GM23248 (cell line): ENCODE data around the gene SEMA4D. TPM values are rescaled to one million over a fixed set of nuclear protein-coding genes. Genes with fewer than 3 reads are reported as not detected.
A peak's percentile ranks its signal among the peaks of the same experiment; 100 is the strongest.

Experiments used
- DNase-seq: peaks from one replicate; pipeline ENCODE4 v3.0.0-alpha.2; 2015
- H2AFZ ChIP-seq: fragments of 200-600 bp; sonication (generic); 2 replicates; pipeline ENCODE4 v1.6.1; 2016; ENCODE audit warnings: antibody characterized with exemption
- H3F3A ChIP-seq: fragments of 200-600 bp; sonication (generic); 2 replicates; pipeline ENCODE4 v1.6.1; 2016; ENCODE audit warnings: mild to moderate bottlenecking, antibody characterized with exemption, mixed run types; ENCODE audit not compliant: insufficient read depth
- H3K27ac ChIP-seq: fragments of 200-600 bp; sonication (generic); 2 replicates; pipeline ENCODE4 v1.5.1; 2016; ENCODE audit warnings: mild to moderate bottlenecking
- H3K27me3 ChIP-seq: fragments of 200-600 bp; sonication (generic); replicated peaks from 2 replicates; pipeline ENCODE4 v1.6.1; 2016; ENCODE audit warnings: mild to moderate bottlenecking; ENCODE audit not compliant: insufficient read depth
- H3K36me3 ChIP-seq: fragments of 200-600 bp; sonication (generic); 2 replicates; pipeline ENCODE4 v1.6.1; 2016; ENCODE audit warnings: low read depth, mild to moderate bottlenecking
- H3K4me1 ChIP-seq: fragments of 200-600 bp; sonication (generic); 2 replicates; pipeline ENCODE4 v1.6.1; 2016; ENCODE audit warnings: mild to moderate bottlenecking; ENCODE audit not compliant: insufficient read depth
- H3K4me2 ChIP-seq: fragments of 200-600 bp; sonication (generic); one replicate; pipeline ENCODE4 v1.6.1; 2016; ENCODE audit warnings: mild to moderate bottlenecking; ENCODE audit not compliant: unreplicated experiment
- H3K4me3 ChIP-seq: fragments of 200-600 bp; sonication (generic); 2 replicates; pipeline ENCODE4 v1.5.1; 2016; ENCODE audit warnings: mild to moderate bottlenecking
- H3K79me2 ChIP-seq: fragments of 200-600 bp; sonication (generic); 2 replicates; pipeline ENCODE4 v1.6.1; 2016; ENCODE audit warnings: mild to moderate bottlenecking; ENCODE audit not compliant: insufficient read depth
- H3K9ac ChIP-seq: fragments of 200-600 bp; sonication (generic); 2 replicates; pipeline ENCODE4 v1.6.1; 2016; ENCODE audit warnings: mild to moderate bottlenecking
- H3K9me2 ChIP-seq: fragments of 200-600 bp; sonication (generic); 2 replicates; pipeline ENCODE4 v1.6.1; 2016; ENCODE audit warnings: mixed run types, mild to moderate bottlenecking, moderate library complexity; ENCODE audit not compliant: insufficient read depth
- H3K9me3 ChIP-seq: fragments of 200-600 bp; sonication (generic); one replicate; pipeline ENCODE4 v1.6.1; 2017; ENCODE audit warnings: low read depth
- H4K20me1 ChIP-seq: fragments of 200-600 bp; sonication (generic); 2 replicates; pipeline ENCODE4 v1.6.0; 2016; ENCODE audit not compliant: insufficient read depth
- EZH2 ChIP-seq: fragments of 200-600 bp; sonication (generic); IDR thresholded peaks from 2 replicates; pipeline ENCODE4 v1.6.1; 2018; ENCODE audit warnings: antibody characterized with exemption, mild to moderate bottlenecking; ENCODE audit not compliant: insufficient read depth, poor library complexity, severe bottlenecking
- EZH2phosphoT487 ChIP-seq: fragments of 200-600 bp; sonication (generic); IDR thresholded peaks from 2 replicates; pipeline ENCODE4 v1.6.1; 2018; ENCODE audit warnings: antibody characterized with exemption, moderate library complexity, mild to moderate bottlenecking, low read depth; ENCODE audit not compliant: insufficient read depth
- WGBS, 2 experiments: methylation state at CpG; one replicate each; pipeline ENCODE4 v1.1.6; 2015 to 2017; ENCODE audit warnings: low lambda C conversion rate in 2 of 2, low coverage in 1 of 2; ENCODE audit errors: missing lambda C conversion rate in 2 of 2; 5-methylcytosine and 5-hydroxymethylcytosine counted together
- in situ Hi-C: fragments of 300-500 bp; cut with MboI; formaldehyde crosslinking; loops from 2 replicates; pipeline ENCODE4 v1.15.0; 2020
- polyA plus RNA-seq: library from polyadenylated mRNA; unstranded; fragments of >200 nt; fragmentation: Nextera tagmentation; extraction: Ambion mirVana; gene quantifications from 2 replicates; pipeline ENCODE4 v1.2.1, GENCODE V29; 2016
- total RNA-seq: library from RNA; depleted of rRNA; stranded (reverse); fragments of >200 nt; shearing (Covaris generic); gene quantifications from 2 replicates; pipeline ENCODE4 v1.2.3, GENCODE V29; 2014

The SEMA4D gene
- total and polyA plus RNA-seq, 2 experiments from 2014 or later: 0.11 TPM

DNA sequence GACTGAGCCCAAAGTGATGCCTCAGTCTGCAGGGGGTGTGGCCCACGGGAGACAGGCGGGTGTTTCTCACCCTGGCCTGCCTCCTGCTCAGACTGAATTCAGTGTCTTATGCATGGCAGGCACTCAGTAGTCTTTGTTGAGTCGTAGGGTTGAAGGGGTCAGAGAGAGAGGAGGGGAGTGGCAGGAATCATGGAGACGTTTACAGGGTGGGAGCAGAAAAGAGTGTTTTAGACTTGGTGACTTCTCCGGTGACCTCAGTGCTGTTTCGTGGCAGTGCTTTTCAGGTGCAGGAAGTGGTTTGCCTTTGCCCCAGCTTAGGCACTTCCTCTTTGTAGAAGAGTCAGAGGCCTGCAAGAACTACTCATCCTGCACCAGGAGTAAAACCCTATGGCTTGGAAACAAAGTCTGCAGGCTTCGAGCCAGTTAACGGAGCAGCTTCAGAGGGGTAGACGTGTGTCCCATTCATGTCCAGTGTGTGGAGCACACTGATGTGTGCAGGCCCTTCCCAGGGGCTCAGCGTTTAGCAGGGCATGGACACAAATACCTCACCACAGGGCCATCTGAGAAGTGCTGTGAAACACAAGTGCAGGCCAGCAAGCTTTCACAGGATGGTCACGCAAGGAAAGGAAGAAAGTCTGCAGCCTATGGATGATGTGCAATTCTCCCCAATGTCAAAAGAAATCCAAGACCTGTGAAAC is 24.5 kb upstream of the SEMA4D start:
- H4K20me1 ChIP-seq: no peaks in the 10 kb centered on the region
- no peaks in the 10 kb centered on the region for H3K36me3 ChIP-seq
- no peaks in the 10 kb centered on the region for H3K27me3 ChIP-seq
- no peak overlapping the region for H3K9ac ChIP-seq
- WGBS, 2 experiments: 54 to 55% methylated on average over 11 of the region's 11 CpGs
- no peaks in the 10 kb centered on the region for H3K4me1 ChIP-seq
- H3K4me3 ChIP-seq: no peak overlapping the region
- no peak overlapping the region for H3K27ac ChIP-seq
- no peak overlapping the region for H3K4me2 ChIP-seq
- DNase-seq: no peak
- no peaks in the 10 kb centered on the region for H3K9me3 ChIP-seq
- no peaks in the 10 kb centered on the region for H3K9me2 ChIP-seq
- no peaks in the 10 kb centered on the region for H3K79me2 ChIP-seq
- no peak overlapping the region for H2AFZ ChIP-seq
- H3F3A ChIP-seq: no peaks in the 10 kb centered on the region
- in situ Hi-C loops: no loop called here
- TF ChIP-seq EZH2phosphoT487 (no peak), EZH2 (no peak)

DNA sequence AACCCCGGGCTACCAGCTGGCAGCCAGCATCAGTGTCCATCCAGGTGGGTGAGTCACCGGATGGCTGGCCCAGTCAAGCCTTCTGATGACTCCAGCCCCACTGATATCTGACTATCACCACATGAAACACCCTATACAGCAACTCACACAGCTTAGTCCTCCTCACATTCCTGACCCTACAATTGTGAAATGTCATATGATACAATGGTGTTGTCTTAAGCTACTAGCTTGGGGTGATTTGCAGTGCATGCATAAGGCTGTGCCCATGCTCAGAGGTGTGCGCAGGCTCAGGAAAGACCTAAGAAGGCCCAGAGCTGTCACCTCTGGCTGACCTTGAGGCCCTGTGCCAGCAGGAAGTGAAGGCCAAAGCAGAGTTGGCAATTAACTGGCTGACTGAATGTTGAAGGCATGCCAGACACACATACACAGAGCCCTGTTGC is 21.5 kb upstream of the SEMA4D start:
- Histone ChIP-seq H3K9me3 (no peaks in the 10 kb centered on the region), H3K9ac (no peak overlapping the region), H3K27ac (no peak overlapping the region), H3K9me2 (no peaks in the 10 kb centered on the region), H3K27me3 (no peaks in the 10 kb centered on the region), H3K4me1 (no peaks in the 10 kb centered on the region), H3K4me2 (no peak overlapping the region), H2AFZ (no peak overlapping the region), H3K4me3 (no peak overlapping the region), H4K20me1 (no peaks in the 10 kb centered on the region), H3K79me2 (no peaks in the 10 kb centered on the region), H3K36me3 (no peaks in the 10 kb centered on the region), H3F3A (no peaks in the 10 kb centered on the region)
- TF ChIP-seq EZH2: no peak
- no peak for TF ChIP-seq EZH2phosphoT487
- in situ Hi-C loops: no loop called here
- DNase-seq: peak; percentile 21
- 66 to 73% methylated on average over 3 of the region's 3 CpGs for WGBS, 2 experiments

DNA sequence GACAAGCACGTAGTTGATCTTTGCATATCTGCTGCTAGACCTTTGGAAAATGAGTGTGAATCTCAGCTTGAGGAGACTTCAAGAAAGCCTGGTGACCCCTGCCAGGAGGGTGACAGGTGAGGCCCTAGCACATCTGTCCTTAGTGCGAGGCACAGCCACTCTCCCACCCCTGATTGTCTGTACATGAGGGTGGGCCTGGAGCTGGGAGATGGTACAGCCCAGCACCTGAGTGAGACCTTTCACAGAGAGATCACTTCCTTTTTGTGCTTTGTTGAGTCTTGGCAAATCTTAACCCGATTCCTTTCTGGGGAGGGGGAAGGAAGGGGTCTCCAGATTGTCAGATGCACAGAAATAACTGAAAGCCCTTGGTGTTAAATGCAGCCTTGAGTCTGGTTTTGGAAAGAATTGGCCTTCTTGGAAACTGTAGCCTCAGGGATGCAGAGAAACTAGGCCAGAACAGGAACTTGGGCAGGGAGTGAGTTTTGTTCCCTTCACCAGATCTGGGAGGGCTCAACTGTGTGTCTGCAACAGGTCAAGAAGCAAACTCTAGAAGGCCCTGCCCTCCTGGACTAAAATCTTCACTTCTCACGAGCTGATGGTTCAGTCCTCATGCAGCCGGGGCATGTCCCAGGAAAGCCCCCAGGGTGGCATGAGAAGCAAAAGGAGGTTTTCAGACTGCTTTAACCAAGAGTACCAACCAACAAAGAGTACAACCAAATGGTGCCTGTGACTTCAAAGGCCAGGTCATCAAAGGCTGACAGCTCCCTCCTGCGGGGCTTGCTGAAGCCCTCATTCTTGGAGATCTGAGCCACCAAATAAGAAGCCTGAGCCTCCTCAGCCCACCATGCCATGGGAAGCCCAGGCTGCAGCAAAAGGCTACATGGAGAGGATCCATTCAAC is 20.8 kb upstream of the SEMA4D start:
- no peaks in the 10 kb centered on the region for H3K79me2 ChIP-seq
- H3K27ac ChIP-seq: no peak overlapping the region
- no peak overlapping the region for H3K4me2 ChIP-seq
- in situ Hi-C loops: no loop called here
- 87 to 90% methylated on average over 6 of the region's 6 CpGs for WGBS, 2 experiments
- H3K4me1 ChIP-seq: no peaks in the 10 kb centered on the region
- no peak overlapping the region for H2AFZ ChIP-seq
- H3K9me2 ChIP-seq: no peaks in the 10 kb centered on the region
- no peak overlapping the region for H3K9ac ChIP-seq
- H3K4me3 ChIP-seq: no peak overlapping the region
- no peaks in the 10 kb centered on the region for H3F3A ChIP-seq
- no peaks in the 10 kb centered on the region for H3K27me3 ChIP-seq
- no peaks in the 10 kb centered on the region for H3K9me3 ChIP-seq
- no peaks in the 10 kb centered on the region for H4K20me1 ChIP-seq
- no peak for TF ChIP-seq EZH2
- no peak for DNase-seq
- H3K36me3 ChIP-seq: no peaks in the 10 kb centered on the region

DNA sequence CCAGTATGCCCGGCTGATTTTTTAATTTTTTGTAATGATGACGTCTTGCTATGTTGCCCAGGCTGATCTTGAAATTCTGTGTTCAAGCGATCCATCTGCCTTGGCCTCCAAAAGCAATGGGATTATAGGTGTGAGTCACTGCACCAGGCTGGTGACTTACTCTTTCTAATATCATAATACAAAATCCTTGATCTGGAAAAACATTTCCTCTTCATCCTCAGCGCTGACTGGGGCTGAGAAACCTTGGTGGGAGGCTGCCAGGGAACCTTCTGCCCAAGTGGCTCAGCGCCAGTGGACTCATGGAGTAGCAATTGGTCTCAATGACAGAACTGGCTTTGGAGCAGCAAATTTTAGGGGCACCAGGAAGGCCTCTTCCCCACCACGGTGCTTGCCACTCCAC is 17.5 kb upstream of the SEMA4D start:
- Histone ChIP-seq H3K79me2 (no peaks in the 10 kb centered on the region), H3K27me3 (peaks cover 10% of the 10 kb centered on the region; the same call in 1 of the 2 replicates), H3K9me2 (no peaks in the 10 kb centered on the region), H3K4me3 (no peak overlapping the region), H3F3A (no peaks in the 10 kb centered on the region), H3K4me2 (no peak overlapping the region), H3K27ac (no peak overlapping the region), H3K9ac (no peak overlapping the region), H2AFZ (no peak overlapping the region), H3K4me1 (no peaks in the 10 kb centered on the region), H3K36me3 (no peaks in the 10 kb centered on the region), H3K9me3 (no peaks in the 10 kb centered on the region), H4K20me1 (no peaks in the 10 kb centered on the region)
- 59 to 61% methylated on average over 6 of the region's 6 CpGs for WGBS, 2 experiments
- no peak for DNase-seq
- in situ Hi-C loops: no loop called here
- TF ChIP-seq EZH2phosphoT487: no peak
- TF ChIP-seq EZH2: no peak
